BLaER1 (cell line): ENCODE measurements around the gene ELP1.
A peak's percentile ranks its signal among the peaks of the same experiment; 100 is the strongest.
"Not testable (repeated sequence)": the region's sequence is repeated elsewhere in the genome, so short reads cannot be mapped to it uniquely, and the experiment has no call there.

Experiments
- H3K27ac ChIP-seq: shearing (Covaris generic); formaldehyde crosslinking; 2 replicates; pipeline ENCODE4 v1.8.1; 2022
- H3K27me3 ChIP-seq: shearing (Covaris generic); formaldehyde crosslinking; 2 replicates; pipeline ENCODE4 v1.8.1; 2022
- H3K36me3 ChIP-seq: shearing (Covaris generic); formaldehyde crosslinking; 2 replicates; pipeline ENCODE4 v1.8.1; 2022
- H3K4me1 ChIP-seq: shearing (Covaris generic); formaldehyde crosslinking; 2 replicates; pipeline ENCODE4 v1.8.1; 2022
- H3K4me2 ChIP-seq: shearing (Covaris generic); formaldehyde crosslinking; 2 replicates; pipeline ENCODE4 v1.8.1; 2022
- H3K4me3 ChIP-seq: shearing (Covaris generic); formaldehyde crosslinking; 2 replicates; pipeline ENCODE4 v1.8.1; 2022
- H3K9ac ChIP-seq: shearing (Covaris generic); formaldehyde crosslinking; 2 replicates; pipeline ENCODE4 v1.8.1; 2022
- H3K9me3 ChIP-seq: shearing (Covaris generic); formaldehyde crosslinking; 2 replicates; pipeline ENCODE4 v1.8.1; 2022
- H4K20me1 ChIP-seq: shearing (Covaris generic); formaldehyde crosslinking; 2 replicates; pipeline ENCODE4 v1.8.1; 2022
- Cebpa-rat ChIP-seq: shearing (Covaris generic); IDR thresholded peaks from 2 replicates; pipeline ENCODE4 v1.8.1; 2022

ELP1 gene

GRCh38 chr9:108933231-108933717 is 650 bp downstream of the ELP1 start:
- TF ChIP-seq Cebpa-rat: no peak
- Histone ChIP-seq H3K27ac (peak overlapping the region; percentile 84), H3K36me3 (peaks cover 30% of the 10 kb centered on the region), H4K20me1 (peaks cover 11% of the 10 kb centered on the region; the same call in 1 of the 2 replicates), H3K9me3 (no peaks in the 10 kb centered on the region), H3K27me3 (no peaks in the 10 kb centered on the region), H3K4me2 (peak overlapping the region; percentile 81), H3K4me1 (peaks cover 21% of the 10 kb centered on the region), H3K4me3 (peak overlapping the region; percentile 94), H3K9ac (peak overlapping the region; percentile 92)

- no peaks in the 10 kb centered on the region for H3K9me3 ChIP-seq
- H3K4me2 ChIP-seq: no peak overlapping the region
- no peak overlapping the region for H3K27ac ChIP-seq
- H3K4me1 ChIP-seq: peaks cover 14% of the 10 kb centered on the region
- no peaks in the 10 kb centered on the region for H3K27me3 ChIP-seq
- 0 out of 2 replicates have a peak, but pooled peaks cover 7% of the 10 kb centered on the region for H4K20me1 ChIP-seq
- H3K36me3 ChIP-seq: peaks cover 69% of the 10 kb centered on the region
- TF ChIP-seq Cebpa-rat: no peak
- H3K4me3 ChIP-seq: no peak overlapping the region
- no peak overlapping the region for H3K9ac ChIP-seq
Measured at GRCh38 chr9:108928386-108928785, 5.5 kb downstream of the ELP1 start.

- H3K36me3 ChIP-seq: peaks cover 96% of the 10 kb centered on the region
- no peaks in the 10 kb centered on the region for H4K20me1 ChIP-seq
- H3K4me1 ChIP-seq: no peaks in the 10 kb centered on the region
- no peak overlapping the region for H3K4me2 ChIP-seq
- no peaks in the 10 kb centered on the region for H3K9me3 ChIP-seq
- H3K27me3 ChIP-seq: no peaks in the 10 kb centered on the region
- no peak overlapping the region for H3K27ac ChIP-seq
- no peak for TF ChIP-seq Cebpa-rat
- H3K9ac ChIP-seq: no peak overlapping the region
- H3K4me3 ChIP-seq: no peak overlapping the region
Measured at GRCh38 chr9:108924466-108924865, 9.5 kb downstream of the ELP1 start.

- H3K4me3 ChIP-seq: no peak overlapping the region
- peaks cover 89% of the 10 kb centered on the region for H3K36me3 ChIP-seq
- no peaks in the 10 kb centered on the region for H3K27me3 ChIP-seq
- no peaks in the 10 kb centered on the region for H4K20me1 ChIP-seq
- TF ChIP-seq Cebpa-rat: no peak
- H3K27ac ChIP-seq: no peak overlapping the region
- H3K4me1 ChIP-seq: no peaks in the 10 kb centered on the region
- no peak overlapping the region for H3K4me2 ChIP-seq
- H3K9ac ChIP-seq: no peak overlapping the region
- H3K9me3 ChIP-seq: no peaks in the 10 kb centered on the region
Measured at GRCh38 chr9:108921200-108921599, 12.7 kb downstream of the ELP1 start.

GRCh38 chr9:108920401-108920800 is 13.5 kb downstream of the ELP1 start:
- not testable (repeated sequence) for H3K27me3 ChIP-seq, H3K27ac ChIP-seq, H3K4me3 ChIP-seq, H3K4me1 ChIP-seq, H4K20me1 ChIP-seq, H3K9ac ChIP-seq, H3K4me2 ChIP-seq, H3K9me3 ChIP-seq
- peaks cover 87% of the 10 kb centered on the region for H3K36me3 ChIP-seq

DNA sequence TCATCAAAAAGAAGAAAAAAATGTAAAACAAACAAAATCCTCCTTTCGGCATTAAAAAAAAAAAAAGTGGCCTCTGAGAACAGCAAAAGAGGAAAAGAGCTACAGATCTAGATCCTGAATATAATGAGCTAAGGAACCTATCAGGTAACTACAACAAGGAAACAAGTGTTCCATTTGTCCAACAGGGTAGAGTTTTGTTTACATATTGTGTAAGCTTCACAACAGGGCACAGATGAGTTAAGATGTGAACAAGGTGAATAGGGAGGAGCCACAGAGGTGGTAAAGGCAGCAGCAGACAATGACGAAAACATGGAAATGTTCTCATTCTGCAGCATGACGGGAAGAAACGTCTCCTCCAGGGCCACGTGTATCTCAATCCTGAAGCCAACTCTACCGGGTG is 14.4 kb downstream of the ELP1 start:
- Histone ChIP-seq H3K27me3 (no peaks in the 10 kb centered on the region), H3K4me1 (no peaks in the 10 kb centered on the region), H3K9me3 (no peaks in the 10 kb centered on the region), H4K20me1 (no peaks in the 10 kb centered on the region), H3K27ac (no peak overlapping the region), H3K36me3 (peaks cover 86% of the 10 kb centered on the region), H3K4me3 (no peak overlapping the region), H3K9ac (no peak overlapping the region), H3K4me2 (no peak overlapping the region)
- no peak for TF ChIP-seq Cebpa-rat

GRCh38 chr9:108913391-108913790 is 20.5 kb downstream of the ELP1 start:
- H3K9ac ChIP-seq: no peak overlapping the region
- no peaks in the 10 kb centered on the region for H4K20me1 ChIP-seq
- H3K27me3 ChIP-seq: no peaks in the 10 kb centered on the region
- peaks cover 80% of the 10 kb centered on the region for H3K36me3 ChIP-seq
- no peak overlapping the region for H3K27ac ChIP-seq
- H3K4me1 ChIP-seq: no peaks in the 10 kb centered on the region
- H3K4me2 ChIP-seq: no peak overlapping the region
- no peaks in the 10 kb centered on the region for H3K9me3 ChIP-seq
- no peak overlapping the region for H3K4me3 ChIP-seq
- TF ChIP-seq Cebpa-rat: no peak

- no peak overlapping the region for H3K4me3 ChIP-seq
- H3K27ac ChIP-seq: no peak overlapping the region
- peaks cover 81% of the 10 kb centered on the region for H3K36me3 ChIP-seq
- no peaks in the 10 kb centered on the region for H3K4me1 ChIP-seq
- no peaks in the 10 kb centered on the region for H3K9me3 ChIP-seq
- no peak overlapping the region for H3K9ac ChIP-seq
- no peak overlapping the region for H3K4me2 ChIP-seq
- H3K27me3 ChIP-seq: no peaks in the 10 kb centered on the region
- no peaks in the 10 kb centered on the region for H4K20me1 ChIP-seq
- no peak for TF ChIP-seq Cebpa-rat
Measured at GRCh38 chr9:108911820-108912219, 22.1 kb downstream of the ELP1 start.

DNA sequence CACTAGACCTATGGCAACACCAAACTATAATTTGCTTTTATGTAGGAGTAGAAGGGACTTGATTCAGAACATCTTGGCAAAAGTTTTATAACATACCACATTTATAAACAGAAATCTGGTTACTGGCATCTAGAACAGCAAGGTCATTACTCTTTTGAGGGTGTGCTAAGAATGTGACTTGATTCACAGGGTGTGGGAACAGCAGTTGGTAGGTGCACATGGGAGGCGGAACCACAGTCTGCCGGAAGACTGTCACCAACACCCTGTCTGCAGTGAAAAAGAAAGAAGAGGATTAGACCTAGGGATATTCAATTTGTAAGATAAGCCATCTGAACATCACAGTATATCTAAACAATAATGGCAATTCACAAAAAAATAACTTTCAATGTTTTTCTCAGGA is 23.0 kb downstream of the ELP1 start:
- H3K9ac ChIP-seq: no peak overlapping the region
- H3K4me1 ChIP-seq: no peaks in the 10 kb centered on the region
- no peak overlapping the region for H3K4me2 ChIP-seq
- H3K27ac ChIP-seq: no peak overlapping the region
- no peaks in the 10 kb centered on the region for H4K20me1 ChIP-seq
- H3K9me3 ChIP-seq: no peaks in the 10 kb centered on the region
- H3K27me3 ChIP-seq: no peaks in the 10 kb centered on the region
- peaks cover 86% of the 10 kb centered on the region for H3K36me3 ChIP-seq
- no peak overlapping the region for H3K4me3 ChIP-seq
- TF ChIP-seq Cebpa-rat: no peak

GRCh38 chr9:108910402-108910801 is 23.5 kb downstream of the ELP1 start:
- TF ChIP-seq Cebpa-rat: no peak
- Histone ChIP-seq H3K4me3 (no peak overlapping the region), H3K36me3 (peaks cover 88% of the 10 kb centered on the region)

DNA sequence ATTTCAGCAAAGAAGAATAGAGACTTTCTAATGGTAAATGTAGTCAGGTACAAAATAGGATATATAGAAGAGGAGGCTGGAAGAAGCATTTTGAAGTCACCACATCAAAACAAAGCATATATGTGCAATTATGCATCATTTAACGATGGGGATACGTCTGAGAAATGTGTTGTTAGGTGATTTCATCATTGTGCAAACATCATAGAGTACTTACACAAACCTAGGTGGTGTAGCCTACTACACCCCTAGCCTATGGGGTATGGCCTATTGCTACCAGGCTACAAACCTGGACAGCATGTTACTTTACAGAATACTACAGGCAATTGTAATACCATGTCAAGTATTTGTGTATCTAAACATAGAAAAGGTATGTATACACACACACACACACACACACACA is 28.4 kb downstream of the ELP1 start:
- H3K9me3 ChIP-seq: no peaks in the 10 kb centered on the region
- H3K4me2 ChIP-seq: no peak overlapping the region
- H3K36me3 ChIP-seq: peaks cover 95% of the 10 kb centered on the region
- no peaks in the 10 kb centered on the region for H4K20me1 ChIP-seq
- TF ChIP-seq Cebpa-rat: no peak
- H3K4me3 ChIP-seq: no peak overlapping the region
- H3K9ac ChIP-seq: no peak overlapping the region
- no peaks in the 10 kb centered on the region for H3K27me3 ChIP-seq
- no peak overlapping the region for H3K27ac ChIP-seq
- H3K4me1 ChIP-seq: no peaks in the 10 kb centered on the region

More at GRCh38 chr9:108910402-108910801, 23.5 kb downstream of the ELP1 start:
- no peaks in the 10 kb centered on the region for H3K9me3 ChIP-seq
- no peaks in the 10 kb centered on the region for H4K20me1 ChIP-seq
- no peak overlapping the region for H3K4me2 ChIP-seq
- no peak overlapping the region for H3K27ac ChIP-seq
- no peaks in the 10 kb centered on the region for H3K27me3 ChIP-seq
- H3K9ac ChIP-seq: no peak overlapping the region
- no peaks in the 10 kb centered on the region for H3K4me1 ChIP-seq
